COLO829 (cell line): ENCODE results near the gene SPTBN5.
"Not testable (repeated sequence)": the region's sequence is repeated elsewhere in the genome, so short reads cannot be mapped to it uniquely, and the experiment has no call there.

Experiments used
- DNase-seq: peaks from one replicate; pipeline ENCODE4 v3.0.0; 2012; ENCODE audit warnings: low spot score

The SPTBN5 gene

DNA sequence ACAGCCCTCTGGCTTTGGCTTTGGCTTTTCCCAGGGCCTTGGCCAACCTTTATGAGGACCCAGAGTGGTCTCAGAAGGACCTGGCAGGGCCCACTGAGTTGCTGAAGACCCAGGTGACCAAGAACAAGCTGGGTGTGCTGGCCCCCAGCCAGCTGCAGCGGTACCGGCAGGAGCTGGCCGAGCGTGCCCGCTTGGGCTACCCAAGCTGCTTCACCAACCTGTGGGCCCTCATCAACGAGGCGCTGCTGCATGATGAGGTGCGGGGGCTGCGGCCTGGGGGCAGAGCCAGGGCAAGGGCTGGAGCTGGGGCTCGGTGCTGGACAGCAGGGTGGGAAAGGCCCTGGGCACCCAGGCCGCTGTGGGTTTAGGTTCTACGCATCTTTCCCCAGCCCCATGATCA, 49.0 kb downstream of the SPTBN5 start:
- no peak for DNase-seq

DNA sequence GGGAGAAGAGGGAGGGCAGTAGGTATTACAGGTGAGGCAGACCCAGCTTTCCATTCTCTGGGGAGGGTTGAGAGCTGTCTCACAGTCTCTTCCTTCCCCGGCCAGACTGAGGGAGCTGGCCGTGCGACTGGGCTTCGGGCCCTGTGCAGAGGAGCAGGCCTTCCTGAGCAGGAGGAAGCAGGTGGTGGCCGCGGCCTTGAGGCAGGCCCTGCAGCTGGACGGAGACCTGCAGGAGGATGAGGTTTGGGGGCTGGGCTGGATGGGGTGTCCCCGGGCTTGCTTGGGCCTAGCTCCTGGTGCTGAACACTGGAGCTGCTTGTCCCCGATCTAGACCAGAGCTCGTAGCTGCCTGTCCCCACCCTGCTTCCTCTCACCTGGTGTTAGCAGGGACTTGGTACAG, 50.3 kb downstream of the SPTBN5 start:
- no peak for DNase-seq

DNA sequence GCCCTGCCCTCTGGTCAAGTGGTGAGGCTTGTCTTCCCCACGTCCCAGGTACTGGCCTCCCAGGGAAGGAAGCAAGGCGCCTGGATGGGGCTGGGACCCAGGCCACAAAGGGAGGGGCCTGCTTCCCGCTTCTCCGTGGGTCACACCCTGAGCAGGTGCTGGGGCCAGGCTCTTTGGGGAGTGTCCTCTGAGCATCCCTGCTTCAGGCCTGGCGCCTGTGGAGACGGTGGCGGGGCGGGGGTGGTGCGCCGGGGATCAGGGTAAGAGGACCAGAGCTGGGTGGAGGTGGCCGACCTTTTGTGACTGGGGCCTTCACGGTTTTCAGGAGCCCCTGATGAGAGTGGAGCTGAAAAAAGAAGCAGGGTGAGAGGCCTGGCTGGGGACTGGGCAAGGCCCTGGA, 51.6 kb downstream of the SPTBN5 start:
- no peak for DNase-seq

DNA sequence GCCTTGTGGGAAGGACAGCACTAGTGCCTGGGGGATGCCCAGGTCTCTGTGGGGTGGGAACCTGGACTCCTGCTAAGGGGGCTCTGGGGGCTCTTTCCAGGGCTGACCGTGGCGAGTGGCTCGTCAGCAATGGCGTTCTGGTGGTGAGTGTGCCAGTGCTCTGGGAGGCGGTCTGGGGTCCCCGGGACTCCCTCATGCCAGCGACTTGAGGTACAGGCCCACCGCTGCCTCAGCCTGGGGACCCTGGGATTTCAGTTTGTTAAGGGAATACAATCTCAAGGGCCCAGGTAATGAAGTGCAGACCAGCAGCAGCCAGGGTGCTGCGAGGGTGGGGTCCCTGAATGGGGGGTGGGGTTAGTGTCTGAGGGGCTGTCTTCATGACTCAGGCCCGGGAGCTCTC, 52.7 kb downstream of the SPTBN5 start:
- DNase-seq, result no peak

DNA sequence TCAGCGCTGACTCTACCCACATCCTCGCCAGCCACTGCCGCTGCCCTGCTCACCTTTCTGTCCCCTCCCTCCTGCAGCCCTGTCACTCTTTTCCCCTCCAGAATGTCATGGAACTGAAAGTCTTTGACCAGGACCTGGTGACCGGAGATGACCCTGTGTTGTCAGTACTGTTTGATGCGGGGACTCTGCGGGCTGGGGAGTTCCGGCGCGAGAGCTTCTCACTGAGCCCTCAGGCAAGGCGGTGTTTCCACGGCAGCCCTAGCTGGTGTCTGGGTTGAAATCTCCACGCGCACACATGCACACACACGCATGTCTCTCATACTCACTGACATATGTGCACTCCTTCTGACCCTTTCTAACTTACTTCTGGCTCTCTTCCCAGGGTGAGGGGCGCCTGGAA, 53.2 kb downstream of the SPTBN5 start:
- no peak for DNase-seq

DNA sequence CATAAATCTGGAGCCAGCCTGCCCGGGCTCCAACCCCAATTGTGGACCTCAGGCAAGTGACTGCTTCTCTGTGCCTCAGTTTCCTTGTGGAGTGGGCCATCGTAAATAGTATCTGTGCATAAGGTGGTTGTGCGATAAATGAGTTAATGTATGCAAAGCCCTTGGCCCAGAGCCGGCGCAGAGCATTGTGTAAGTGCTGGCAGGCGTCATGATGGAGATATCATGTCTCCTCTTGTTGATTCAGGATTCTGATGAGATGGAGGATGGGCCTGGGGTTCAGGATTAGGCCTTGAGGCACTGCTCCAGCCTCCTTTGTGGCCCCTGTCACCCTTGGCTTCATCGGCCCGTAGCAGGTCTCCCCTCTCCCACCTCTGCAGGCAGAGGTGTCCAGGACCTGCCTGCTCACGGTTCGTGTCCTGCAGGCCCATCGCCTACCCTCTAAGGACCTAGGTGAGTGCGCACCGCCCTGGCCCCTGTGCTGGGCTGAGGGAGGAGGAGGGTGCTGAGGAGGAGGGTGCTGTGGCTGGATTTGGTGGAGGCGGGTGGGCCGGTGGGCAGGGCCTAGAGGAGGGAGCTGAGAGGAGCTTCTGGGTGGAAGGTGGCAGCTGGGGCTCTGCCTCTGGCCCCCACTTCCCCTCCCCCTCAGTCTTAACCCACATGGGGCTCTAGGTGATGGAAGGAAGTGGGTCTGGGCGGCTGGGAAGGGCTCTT, 53.9 kb downstream of the SPTBN5 start:
- DNase-seq, result no peak

DNA sequence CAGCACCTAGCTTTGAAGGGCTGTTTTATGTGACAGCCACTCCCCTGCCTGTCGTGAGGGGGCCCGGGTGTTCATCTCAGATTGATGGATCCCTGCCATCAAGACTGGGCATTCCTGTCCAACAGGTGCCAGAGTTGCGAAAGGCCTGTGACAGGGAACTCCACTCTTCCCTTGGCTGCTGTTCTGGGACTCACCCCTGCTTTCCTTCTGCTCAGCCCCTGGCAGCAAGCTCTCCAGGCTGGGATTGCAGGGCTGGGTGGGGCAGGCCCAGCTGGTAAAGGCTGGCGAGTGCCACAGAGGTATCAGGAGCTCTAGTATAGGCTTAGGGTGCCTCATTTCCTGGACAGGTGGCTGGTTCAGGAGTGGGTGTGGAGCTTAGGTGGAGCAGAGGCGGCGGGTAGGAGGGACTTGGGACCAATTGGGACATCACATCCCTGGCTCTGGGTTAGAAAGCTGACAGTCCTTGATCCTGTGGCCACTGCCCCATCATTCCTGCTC, 55.4 kb downstream of the SPTBN5 start, which contains the start of gene PLA2G4B:
Gene PLA2G4B, plus strand, starts transcription at position 448 of the 498 bp plus-strand sequence. CDS start 67 bp downstream, outside the sequence.
- DNase-seq, result no peak

DNA sequence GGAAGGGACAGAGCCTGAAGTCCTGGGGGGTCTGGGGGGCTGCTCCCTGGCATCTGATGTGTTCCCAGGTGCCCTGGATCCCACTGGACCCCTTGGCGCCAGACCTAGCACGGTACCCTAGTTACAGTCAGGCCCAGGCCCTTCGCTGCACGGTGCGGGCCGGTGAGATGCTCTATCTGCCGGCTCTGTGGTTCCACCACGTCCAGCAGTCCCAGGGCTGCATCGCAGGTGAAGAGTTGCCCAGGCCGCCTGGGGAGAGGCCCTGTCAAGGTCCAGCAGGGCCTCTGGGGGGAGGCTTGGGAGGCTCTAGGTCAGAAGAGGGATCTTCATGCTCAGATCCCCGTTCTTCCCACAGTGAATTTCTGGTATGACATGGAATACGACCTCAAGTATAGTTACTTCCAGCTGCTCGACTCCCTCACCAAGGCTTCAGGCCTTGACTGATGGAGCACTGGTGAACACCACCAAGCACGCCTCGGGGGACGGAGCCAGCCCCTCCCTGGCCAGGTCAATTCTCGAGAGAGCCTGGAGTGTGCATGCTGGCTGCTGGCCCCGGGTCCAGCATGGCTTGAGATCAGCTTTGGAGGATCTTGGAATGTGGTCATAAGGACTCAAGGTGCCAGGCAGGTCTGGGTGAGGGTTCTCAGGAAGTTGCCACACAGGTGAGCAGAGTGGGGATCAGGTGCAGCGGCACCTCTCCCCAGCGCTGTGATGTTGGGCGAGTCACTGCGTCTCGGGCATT, 57.0 kb downstream of the SPTBN5 start:
- no peak for DNase-seq

DNA sequence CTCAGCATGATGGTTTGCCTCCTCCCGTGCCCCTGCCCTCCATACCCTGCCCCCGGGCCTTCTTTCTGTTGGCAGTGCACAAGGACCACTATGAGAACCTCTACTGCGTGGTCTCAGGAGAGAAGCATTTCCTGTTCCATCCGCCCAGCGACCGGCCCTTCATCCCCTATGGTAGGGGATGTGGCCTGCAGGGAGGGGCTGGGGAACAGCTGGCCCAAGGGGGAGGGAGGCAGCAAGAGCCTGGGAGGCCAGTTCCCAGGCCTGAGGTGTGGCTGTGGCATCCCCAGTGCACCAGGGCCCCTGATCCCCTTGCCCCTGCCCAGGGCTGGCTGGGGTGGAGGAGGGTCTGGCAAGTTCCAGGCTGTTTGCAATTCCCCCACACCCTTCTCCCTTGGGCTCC, 57.8 kb downstream of the SPTBN5 start:
- no peak for DNase-seq

DNA sequence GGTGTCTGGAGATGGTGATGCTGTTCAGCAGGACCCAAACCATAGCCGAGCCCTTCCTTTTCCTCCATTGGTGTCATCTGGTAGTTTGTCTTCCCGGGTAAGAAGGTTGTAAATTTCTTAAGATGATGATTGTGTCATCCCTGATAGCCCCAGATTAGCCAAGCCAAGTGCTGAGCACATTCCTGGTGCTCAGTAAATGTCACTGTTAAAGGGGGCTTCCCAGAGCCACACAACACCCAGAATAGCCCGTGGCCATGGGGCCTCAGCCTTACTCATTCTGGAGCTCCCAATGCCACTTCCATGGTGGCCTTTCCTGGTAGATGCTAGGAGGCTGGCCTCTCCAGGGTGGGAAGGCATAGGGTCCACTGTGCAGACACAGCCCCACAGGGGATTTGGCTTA, 59.8 kb downstream of the SPTBN5 start:
- no peak for DNase-seq

DNA sequence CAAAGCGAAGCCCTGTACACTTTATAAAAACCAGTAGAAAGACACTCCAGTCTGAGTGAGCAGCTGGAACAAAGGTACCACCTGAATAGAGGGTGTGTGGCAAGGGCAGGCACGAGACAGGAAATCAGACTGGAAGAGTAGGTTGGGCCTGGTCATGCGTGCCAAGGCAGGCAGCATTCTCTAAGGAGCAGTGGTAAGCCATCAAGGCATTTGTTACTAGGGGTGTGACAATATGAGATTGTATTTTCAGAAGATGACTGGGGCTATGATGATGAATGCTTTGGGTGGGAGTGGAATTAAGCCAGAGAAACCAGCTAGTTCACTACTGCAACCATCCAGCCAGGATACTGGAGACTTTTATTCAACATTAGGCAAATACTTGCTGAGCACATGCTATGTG, 61.0 kb downstream of the SPTBN5 start:
- no peak for DNase-seq

DNA sequence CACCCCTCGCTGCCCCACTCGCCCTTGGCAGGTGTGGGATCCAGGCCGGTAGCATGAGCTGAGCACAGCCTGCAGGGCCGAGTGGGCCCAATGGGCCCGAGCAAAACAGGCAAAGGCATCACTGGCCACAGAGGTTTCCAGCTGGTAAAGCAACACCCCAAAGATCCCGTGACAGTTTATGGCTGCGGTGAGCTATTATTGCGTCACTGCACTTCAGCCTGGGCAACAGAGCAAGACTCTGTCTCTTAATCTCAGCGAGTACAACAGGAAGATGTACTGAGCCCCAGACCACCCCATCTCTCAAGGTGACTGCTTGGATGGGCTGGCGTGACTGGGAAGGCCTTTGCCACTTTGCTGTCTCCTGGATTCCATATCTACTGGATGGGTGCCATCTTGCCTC, 61.6 kb downstream of the SPTBN5 start:
- no peak for DNase-seq

DNA sequence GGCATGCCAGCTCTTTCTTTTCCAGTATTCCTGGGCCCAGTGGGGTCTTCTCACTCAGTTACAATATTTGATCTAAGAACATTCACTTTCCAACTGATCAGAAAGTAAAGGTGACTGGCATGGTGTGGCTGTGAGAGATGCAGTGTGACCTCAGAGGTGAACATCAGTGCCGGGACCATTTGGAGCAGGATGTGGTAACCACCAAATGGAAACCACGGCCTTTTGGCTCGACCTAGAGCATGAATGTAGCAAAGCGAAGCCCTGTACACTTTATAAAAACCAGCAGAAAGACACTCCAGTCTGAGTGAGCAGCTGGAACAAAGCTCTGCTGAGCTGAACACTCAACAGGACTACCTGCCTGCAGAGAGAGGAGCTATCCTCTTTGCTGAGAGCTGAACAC, 62.6 kb downstream of the SPTBN5 start:
- DNase-seq, result not testable (repeated sequence)

DNA sequence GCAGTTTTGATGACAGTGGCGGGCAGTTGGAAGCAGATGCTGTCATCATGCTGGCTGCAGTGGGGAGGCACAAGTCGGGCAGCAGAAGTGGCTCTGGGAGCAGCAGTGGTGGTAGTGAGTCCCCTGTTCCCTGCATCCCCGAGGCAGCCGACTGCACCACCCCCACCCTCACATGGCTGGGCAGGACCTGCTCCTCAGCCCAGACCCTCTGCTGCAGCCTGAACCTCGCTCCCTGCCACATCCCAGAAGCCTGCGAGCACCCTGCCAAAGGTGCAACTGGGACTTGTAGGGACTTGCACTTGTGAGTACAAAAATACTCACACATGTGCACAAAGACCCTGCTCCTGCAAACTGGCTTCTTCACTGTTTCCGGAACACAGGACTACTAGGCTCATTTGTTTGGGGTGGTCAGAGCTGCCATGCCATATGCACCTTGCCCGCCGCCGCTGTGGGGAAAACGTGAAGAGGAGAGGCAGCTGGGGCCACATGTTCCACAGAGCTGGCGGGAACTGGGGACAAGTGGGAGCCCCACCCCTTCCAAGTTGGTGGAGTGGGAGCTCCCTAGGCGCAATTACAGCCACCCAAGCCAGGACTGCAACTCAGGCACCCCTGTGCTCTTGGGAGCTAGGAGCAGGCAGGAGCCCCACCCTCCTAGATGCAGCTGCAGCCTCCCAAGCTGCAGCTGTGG, 63.8 kb downstream of the SPTBN5 start:
- DNase-seq, result no peak

DNA sequence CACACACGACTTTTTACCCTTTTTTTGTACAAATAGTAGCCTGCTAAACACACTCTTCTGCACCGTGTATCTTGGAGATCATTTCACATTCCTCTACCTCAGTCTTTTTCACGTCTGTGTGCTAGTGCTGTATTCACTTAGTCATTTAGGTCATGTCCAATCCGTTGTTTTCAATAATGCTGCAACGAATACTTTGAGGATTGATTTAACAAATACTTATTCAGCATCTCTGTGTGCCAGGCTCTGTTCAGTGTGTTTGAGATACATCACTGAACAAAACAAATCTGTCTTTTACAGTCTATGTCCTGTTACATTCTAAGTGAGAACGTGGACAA, 65.1 kb downstream of the SPTBN5 start:
- no peak for DNase-seq

DNA sequence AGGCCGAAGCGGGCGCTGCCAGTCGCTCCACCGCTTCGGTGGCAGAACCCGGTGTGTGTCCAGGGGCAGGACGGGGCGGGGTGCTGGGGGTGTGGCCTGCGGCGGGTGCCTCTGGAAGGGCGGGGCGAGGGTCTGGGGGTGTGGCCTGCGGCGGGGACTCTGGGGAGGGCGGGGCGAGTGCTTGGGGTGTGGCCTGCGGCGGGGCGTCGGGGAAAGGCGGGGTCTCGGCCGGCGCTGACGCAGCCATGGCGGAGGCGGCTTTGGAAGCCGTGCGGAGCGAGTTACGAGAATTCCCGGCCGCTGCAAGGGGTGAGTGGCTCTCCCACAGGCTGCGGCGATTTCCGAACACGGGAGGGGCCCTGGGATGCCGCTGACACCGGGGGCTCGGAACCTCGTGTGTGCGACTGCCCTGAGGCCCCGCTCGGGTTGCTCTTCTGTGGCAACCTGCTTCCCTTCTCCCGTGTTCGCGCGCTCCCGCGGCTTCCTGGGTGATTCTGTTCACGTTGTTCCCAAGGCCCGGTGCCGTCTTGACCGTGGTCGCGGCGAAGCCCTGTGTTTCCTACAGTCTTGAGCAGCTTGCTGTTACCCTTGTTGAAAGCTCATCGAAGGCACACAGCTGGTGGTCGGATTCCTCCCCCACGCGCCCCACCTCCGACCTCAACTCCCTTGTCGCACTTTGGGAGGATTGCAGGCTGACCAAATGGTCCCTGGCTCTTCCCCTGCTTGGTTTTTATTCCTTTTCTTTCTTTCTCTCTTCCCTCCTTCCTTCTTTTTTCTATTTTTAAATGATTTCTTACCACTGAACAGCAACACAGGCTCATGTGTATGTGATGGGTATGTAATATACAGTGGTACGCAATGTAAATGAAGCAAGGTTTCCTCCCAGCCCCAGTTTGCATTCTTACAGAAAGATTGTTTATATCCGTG, 65.7 kb downstream of the SPTBN5 start, which contains the start of gene JMJD7:
Gene JMJD7, plus strand, starts transcription at position 213 of the 927 bp plus-strand sequence. Its CDS starts 33 bp downstream, at position 246.
- DNase-seq, result peak; percentile 96

DNA sequence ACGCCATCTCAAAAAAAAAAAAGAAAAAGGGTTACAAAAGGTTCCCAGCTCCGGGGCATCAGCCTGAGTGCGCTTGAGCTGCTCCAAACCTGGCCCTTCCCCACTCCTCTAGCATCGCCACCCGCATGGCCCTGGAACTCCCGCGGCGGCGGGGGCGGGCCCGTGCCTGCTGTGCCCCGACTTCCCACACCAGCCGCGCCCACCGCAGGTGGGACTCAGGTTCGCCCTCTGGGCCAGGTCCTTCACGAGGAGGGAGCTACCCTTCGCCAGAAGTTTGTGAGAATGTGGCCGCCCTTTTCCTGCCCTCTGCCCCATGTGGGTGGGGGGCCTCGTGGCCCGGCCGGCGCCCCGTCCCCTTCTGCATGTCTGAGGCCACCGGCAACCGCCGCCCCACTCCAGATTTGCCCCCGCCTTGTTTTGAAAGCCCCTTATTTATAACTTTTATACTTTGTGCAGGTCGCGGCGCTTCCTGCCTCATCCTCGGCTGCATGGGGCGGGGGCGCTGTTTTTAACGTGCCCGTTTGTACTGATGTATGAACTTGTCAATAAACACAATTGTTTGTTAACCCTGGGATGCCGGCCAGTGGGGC, 66.5 kb downstream of the SPTBN5 start:
- DNase-seq, result no peak

DNA sequence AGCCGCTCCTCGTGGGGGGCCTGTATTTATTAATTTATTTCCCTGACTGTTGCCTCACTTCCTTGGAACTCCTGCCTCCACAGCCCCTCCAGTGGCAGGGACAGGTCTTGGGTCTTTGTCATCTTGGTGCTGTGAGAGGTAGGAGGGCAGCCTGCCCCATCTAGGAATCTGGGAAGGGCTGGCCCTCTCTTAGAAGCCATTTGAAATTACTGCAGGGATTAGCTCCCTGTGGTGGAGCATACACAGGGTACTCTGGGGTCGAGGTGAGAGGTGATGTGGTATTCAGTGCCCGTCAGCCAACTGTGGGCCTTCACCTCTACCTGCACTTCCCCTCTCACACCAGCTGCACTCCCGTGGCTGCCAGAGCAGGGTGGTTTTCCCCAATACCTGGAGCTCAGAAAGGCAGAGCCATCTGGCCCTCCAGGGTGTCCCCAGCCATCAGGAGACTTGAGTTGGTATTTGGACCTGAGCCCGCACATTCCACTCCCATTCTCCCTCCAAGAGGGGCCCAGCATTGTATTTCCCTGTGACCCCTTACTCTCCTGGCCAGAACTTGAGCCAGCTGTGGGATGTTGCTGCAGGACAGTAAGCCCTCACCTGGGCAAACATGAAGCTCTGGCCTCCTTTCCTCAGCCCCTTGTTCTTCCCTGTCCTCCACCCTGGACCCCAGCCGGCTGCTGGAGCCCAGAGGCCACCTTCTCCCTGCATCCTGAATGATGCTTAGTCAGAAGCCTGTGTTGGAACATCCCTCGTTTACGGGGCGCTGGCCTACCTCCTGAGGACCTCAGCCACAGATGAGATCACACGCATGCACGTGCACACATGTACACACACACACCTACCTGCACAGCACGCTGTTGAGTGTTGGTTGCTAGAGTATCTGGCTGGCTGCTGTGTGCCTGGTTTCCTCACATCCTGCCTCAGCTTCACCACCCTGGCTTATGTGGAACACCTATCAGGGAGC, 68.0 kb downstream of the SPTBN5 start:
- DNase-seq, result no peak

DNA sequence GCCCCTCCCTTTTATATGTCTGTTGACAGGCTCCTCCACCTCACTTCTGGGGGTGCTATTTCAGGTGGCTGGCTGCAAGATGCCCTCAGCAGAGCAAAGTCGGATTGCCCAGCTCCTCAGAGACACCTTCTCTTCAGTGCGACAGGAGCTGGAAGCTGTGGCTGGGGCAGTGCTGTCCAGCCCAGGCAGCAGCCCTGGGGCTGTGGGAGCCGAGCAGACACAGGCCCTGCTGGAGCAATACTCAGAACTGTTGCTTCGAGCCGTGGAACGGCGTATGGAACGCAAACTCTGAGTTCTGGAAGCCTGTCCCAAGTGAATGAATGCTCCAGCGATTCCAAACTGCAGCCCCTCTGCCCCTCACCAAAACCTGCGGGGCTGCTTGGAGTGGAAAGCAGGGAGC, 68.7 kb downstream of the SPTBN5 start:
- no peak for DNase-seq

DNA sequence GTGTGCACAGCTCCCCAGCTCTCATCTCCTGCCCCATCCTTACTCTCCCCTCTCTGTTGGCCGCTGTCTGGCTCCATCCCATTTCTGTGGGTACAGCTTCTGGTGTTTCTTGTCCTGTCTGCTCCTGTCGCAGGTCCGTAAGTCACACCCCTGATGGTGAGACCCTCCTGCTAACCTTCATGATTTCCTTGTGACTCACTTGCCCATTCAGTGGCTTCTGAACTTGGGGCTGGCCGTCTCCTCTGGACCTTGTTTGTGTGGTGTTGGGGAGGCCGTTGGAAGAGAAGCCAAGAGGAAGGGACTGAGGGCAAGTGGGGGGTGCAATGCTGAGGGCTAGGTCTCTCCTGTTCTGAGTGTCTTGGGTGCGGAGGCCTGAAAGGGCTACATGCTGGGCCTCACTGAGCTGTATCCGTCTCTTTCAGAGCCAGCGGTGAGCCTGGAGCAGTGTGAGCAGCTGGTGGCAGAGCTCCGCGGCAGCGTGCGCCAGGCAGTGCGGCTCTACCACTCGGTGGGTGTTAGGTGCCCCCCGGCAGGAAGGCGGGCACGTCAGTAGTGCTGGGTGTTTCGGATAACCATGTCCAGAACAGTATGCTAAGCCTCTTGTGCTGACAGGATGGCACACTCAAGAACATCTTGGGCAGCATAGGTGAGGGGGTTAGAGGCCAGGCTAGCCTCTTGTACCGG, 69.6 kb downstream of the SPTBN5 start:
- no peak for DNase-seq
